Neutrophil (primary cell): ENCODE data around the gene KLF9.

Experiments
- H3K27ac ChIP-seq: fragments of 200-600 bp; sonication (generic); 2 replicates; pipeline ENCODE4 v1.5.1; 2016; ENCODE audit warnings: mild to moderate bottlenecking, moderate library complexity
- H3K27me3 ChIP-seq: fragments of 200-600 bp; sonication (generic); 2 replicates; pipeline ENCODE4 v1.6.0; 2016; ENCODE audit warnings: mild to moderate bottlenecking
- H3K36me3 ChIP-seq: fragments of 200-600 bp; sonication (generic); 2 replicates; pipeline ENCODE4 v1.5.1; 2017
- H3K4me1 ChIP-seq, 2 experiments: fragments of 200-600 bp in 1 of 2; sonication (generic) in 1 of 2; 1 replicate in 1 of 2; 2 replicates in 1 of 2; pipeline versions ENCODE4 v1.5.1 to v1.6.1; 2013 to 2016; ENCODE audit warnings: low read depth in 1 of 2, low read length in 1 of 2, mild to moderate bottlenecking in 1 of 2, moderate library complexity in 1 of 2; ENCODE audit not compliant: control insufficient read depth in 1 of 2, insufficient read depth in 1 of 2
- H3K4me3 ChIP-seq, 2 experiments: fragments of 200-600 bp in 1 of 2; sonication (generic) in 1 of 2; 1 replicate in 1 of 2; 2 replicates in 1 of 2; pipeline ENCODE4 v1.5.1; 2013 to 2016; ENCODE audit warnings: low read depth in 1 of 2, low read length in 1 of 2, mild to moderate bottlenecking in 1 of 2, moderate library complexity in 1 of 2
- H3K9me3 ChIP-seq: fragments of 200-600 bp; sonication (generic); 2 replicates; pipeline ENCODE4 v1.5.1; 2016
- TF ChIP-seq, protein P1 (sequence below): fragments of 200-600 bp; sonication (generic); IDR thresholded peaks from 2 replicates; pipeline ENCODE4 v1.5.1; 2016; ENCODE audit warnings: antibody characterized with exemption

The KLF9 gene

DNA sequence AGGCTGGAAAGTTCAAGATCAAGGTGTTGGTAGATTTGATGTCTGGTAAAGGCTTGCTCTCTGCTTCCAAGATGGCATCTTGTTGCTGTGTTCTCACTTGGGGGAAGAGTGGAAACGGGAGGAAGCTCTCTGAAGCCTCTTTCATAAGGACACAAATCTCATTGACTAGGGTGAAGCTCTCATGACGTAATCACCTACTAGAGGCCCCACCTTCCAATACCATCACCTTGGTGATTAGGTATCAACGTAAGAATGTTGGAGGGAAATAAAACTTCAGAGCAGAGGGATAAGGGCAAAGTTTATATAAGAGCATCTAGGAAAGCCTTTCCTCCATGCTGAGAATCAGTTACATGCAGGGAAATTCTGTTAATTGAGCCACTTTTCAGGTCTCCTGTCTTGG, 15.4 kb upstream of the KLF9 start:
- Histone ChIP-seq H3K4me3 (no peak overlapping the region), H3K9me3 (no peaks in the 10 kb centered on the region), H3K4me1 (no peaks in the 10 kb centered on the region), H3K36me3 (no peaks in the 10 kb centered on the region), H3K27me3 (no peaks in the 10 kb centered on the region), H3K27ac (no peak overlapping the region)
- TF ChIP-seq, protein P1, sequence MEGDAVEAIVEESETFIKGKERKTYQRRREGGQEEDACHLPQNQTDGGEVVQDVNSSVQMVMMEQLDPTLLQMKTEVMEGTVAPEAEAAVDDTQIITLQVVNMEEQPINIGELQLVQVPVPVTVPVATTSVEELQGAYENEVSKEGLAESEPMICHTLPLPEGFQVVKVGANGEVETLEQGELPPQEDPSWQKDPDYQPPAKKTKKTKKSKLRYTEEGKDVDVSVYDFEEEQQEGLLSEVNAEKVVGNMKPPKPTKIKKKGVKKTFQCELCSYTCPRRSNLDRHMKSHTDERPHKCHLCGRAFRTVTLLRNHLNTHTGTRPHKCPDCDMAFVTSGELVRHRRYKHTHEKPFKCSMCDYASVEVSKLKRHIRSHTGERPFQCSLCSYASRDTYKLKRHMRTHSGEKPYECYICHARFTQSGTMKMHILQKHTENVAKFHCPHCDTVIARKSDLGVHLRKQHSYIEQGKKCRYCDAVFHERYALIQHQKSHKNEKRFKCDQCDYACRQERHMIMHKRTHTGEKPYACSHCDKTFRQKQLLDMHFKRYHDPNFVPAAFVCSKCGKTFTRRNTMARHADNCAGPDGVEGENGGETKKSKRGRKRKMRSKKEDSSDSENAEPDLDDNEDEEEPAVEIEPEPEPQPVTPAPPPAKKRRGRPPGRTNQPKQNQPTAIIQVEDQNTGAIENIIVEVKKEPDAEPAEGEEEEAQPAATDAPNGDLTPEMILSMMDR, result no peak

DNA sequence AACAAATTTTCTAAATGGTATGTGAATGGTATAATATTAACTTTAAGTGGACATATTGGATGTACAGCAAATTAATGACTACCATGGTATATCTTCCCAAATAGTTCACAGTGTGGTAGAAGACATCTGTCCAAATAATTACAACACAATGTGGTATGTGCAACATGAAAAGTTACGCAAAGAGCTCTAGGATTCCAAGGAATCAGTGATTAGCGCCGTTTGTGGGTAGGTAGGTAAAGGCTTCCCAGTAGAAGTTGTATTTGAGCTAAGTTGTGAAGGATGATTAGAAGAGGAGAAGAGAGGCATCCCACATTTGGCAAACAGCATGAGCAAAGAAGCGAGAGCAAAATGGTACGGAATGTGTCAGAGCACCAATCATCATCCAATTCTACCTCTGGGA, 14.3 kb upstream of the KLF9 start:
- Histone ChIP-seq H3K9me3 (no peaks in the 10 kb centered on the region), H3K27me3 (no peaks in the 10 kb centered on the region), H3K27ac (no peak overlapping the region), H3K36me3 (no peaks in the 10 kb centered on the region), H3K4me3 (no peak overlapping the region), H3K4me1 (no peaks in the 10 kb centered on the region)
- TF ChIP-seq, protein P1, result no peak

DNA sequence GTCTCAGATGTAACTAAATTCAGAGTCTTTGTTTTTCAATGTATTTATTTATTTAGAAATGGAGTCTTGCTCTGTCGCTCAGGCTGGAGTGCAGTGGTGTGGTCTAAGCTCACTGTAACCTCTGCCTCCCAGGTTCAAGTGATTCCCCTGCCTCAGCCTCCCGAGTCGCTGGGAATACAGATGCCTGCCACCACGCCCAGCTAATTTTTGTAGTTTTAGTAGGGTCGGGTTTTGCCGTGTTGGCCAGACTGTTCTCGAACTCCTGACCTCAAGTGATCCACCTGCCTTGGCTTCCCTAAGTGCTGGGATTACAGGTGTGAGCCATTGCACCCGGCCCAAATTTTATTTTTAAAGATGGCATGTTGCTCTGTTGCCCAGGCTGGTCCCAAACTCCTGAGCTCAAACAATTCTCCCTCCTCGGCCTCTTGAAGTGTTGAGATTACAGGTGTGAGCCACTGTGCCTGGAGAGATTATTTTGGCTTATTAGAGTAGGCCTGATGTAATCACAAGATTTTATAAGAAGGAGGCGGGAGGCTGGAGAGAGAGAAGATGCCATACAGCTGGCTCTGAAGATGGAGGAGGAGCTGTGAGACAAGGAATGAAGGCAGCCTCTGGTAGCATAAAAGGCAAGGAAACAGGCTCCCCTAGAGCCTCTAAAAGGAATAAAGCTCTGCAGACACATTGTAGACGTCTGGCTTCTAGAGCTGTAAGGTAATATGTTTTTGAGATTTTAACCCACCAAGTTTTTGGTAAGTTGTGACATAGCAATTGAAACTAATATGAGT, 12.9 kb upstream of the KLF9 start:
- no peaks in the 10 kb centered on the region for H3K4me1 ChIP-seq
- no peaks in the 10 kb centered on the region for H3K36me3 ChIP-seq
- TF ChIP-seq, protein P1, result no peak
- H3K27ac ChIP-seq, result no peak overlapping the region
- H3K4me3 ChIP-seq, result no peak overlapping the region
- peaks cover 10% of the 10 kb centered on the region for H3K27me3 ChIP-seq
- no peaks in the 10 kb centered on the region for H3K9me3 ChIP-seq

DNA sequence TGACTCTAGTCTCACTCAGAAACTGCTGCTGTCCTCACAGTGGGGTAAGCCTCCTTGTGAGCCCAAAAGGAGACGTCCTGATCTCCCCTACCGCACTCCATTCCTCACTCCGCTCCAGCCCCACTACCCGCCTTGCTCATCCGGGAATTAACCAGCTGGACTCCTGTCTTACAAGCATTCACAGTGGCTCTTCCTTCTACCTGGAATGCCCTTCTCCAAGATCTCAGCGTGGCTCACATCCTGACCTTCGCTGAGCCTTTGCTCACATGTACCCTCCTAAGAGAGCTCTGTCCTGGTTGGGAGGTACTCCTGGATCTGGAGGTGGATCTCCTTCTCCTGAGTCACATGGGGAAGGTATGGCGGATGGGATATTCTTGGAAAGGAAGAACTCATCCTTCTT, 10.7 kb upstream of the KLF9 start:
- H3K27me3 ChIP-seq, result peaks cover 32% of the 10 kb centered on the region
- H3K27ac ChIP-seq, result no peak overlapping the region
- TF ChIP-seq, protein P1, result no peak
- no peak overlapping the region for H3K4me3 ChIP-seq
- no peaks in the 10 kb centered on the region for H3K36me3 ChIP-seq
- peaks cover 5 to 9% of the 10 kb centered on the region in 2 experiments for H3K4me1 ChIP-seq
- H3K9me3 ChIP-seq, result no peaks in the 10 kb centered on the region

DNA sequence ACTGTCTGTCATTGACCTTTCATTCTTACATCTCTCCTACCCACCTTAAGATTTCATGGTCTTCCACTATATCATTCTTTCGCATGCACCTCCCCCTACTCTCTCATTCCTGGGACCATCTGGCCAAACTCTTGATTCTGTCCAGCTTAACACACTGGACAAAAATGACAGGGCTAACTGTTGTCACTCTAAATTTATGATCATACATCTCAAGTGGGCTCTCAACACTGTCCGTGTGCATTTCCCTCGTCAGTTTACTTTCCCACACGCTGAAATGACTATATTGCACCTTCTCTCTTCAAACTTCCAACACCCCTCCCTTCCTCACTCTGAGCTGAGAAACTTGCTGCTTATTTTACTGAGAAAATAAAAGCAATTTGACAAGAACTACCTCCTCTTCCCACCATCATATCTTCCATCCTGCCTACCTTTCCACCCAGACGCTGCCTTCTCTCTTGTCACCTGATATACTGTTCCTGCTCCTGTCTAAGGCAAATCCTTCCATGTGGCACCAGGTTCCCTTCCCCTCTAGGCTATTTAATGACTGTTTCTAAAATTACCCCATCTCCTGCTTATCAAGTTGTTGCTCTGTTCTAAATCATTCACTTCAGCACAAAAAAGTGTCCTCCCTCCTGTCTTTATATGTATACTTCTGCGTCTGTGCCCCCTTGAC, 8.1 kb upstream of the KLF9 start:
- no peak overlapping the region for H3K4me3 ChIP-seq
- H3K36me3 ChIP-seq, result no peaks in the 10 kb centered on the region
- H3K27ac ChIP-seq, result no peak overlapping the region
- H3K9me3 ChIP-seq, result no peaks in the 10 kb centered on the region
- TF ChIP-seq, protein P1, result no peak
- peaks cover 25 to 34% of the 10 kb centered on the region in 2 experiments for H3K4me1 ChIP-seq
- peaks cover 58% of the 10 kb centered on the region for H3K27me3 ChIP-seq
